Liver (tissue), 9 donors: Measurements from ENCODE around the gene PGS1. TPM values are rescaled to one million over a fixed set of nuclear protein-coding genes. Genes with fewer than 3 reads are reported as not detected.
A peak's percentile ranks its signal among the peaks of the same experiment; 100 is the strongest.

ENCODE experiments used
- DNase-seq: peaks from one replicate; pipeline ENCODE4 v3.0.0-alpha.2; 2017; ENCODE audit warnings: low spot score
- H3K27ac ChIP-seq, 2 donors: one replicate each; pipeline ENCODE4 v1.7.0; 2013; ENCODE audit warnings: inconsistent platforms in 2 of 2, low read length in 2 of 2, control low read depth in 1 of 2, low read depth in 1 of 2, mild to moderate bottlenecking in 1 of 2
- H3K27me3 ChIP-seq, 4 donors: one replicate each; pipeline versions ENCODE4 v1.6.1 to v1.7.0; 2013; ENCODE audit warnings: low read length in 3 of 4, inconsistent platforms in 1 of 4, mild to moderate bottlenecking in 1 of 4, moderate library complexity in 1 of 4; ENCODE audit not compliant: control insufficient read depth in 4 of 4, insufficient read depth in 4 of 4
- H3K36me3 ChIP-seq, 4 donors: one replicate each; pipeline versions ENCODE4 v1.6.1 to v1.7.0; 2013; ENCODE audit warnings: low read length in 3 of 4, mild to moderate bottlenecking in 3 of 4, low read depth in 1 of 4, moderate library complexity in 1 of 4; ENCODE audit not compliant: control insufficient read depth in 4 of 4, insufficient read depth in 3 of 4
- H3K4me1 ChIP-seq, 4 donors: one replicate each; pipeline versions ENCODE4 v1.6.1 to v1.7.0; 2013; ENCODE audit warnings: low read length in 3 of 4, mild to moderate bottlenecking in 3 of 4, moderate library complexity in 1 of 4; ENCODE audit not compliant: control insufficient read depth in 4 of 4, insufficient read depth in 4 of 4
- H3K4me3 ChIP-seq, 3 donors: one replicate each; pipeline versions ENCODE4 v1.6.1 to v1.7.0; 2013; ENCODE audit warnings: low read length in 3 of 3, control low read depth in 1 of 3, low read depth in 1 of 3, mild to moderate bottlenecking in 1 of 3
- H3K9ac ChIP-seq, 2 donors: one replicate each; pipeline ENCODE4 v1.7.0; 2013; ENCODE audit warnings: low read length in 2 of 2, mild to moderate bottlenecking in 2 of 2, moderate library complexity in 2 of 2, control low read depth in 1 of 2, low read depth in 1 of 2
- H3K9me3 ChIP-seq, 4 donors: one replicate each; pipeline versions ENCODE4 v1.6.1 to v1.7.0; 2013; ENCODE audit warnings: low read length in 3 of 4; ENCODE audit not compliant: control insufficient read depth in 4 of 4
- CTCF ChIP-seq: fragments of 150-350 bp; IDR thresholded peaks from 2 replicates; pipeline ENCODE4 v1.5.1; 2017; ENCODE audit warnings: improper control_type of control experiment, low read depth, low read length; ENCODE audit not compliant: missing input control
- EGR1 ChIP-seq, 2 donors: IDR thresholded peaks; 2 replicates each; pipeline ENCODE4 v1.6.1; 2016 to 2018; ENCODE audit warnings: antibody characterized with exemption in 2 of 2, low read depth in 2 of 2
- FOXA1 ChIP-seq: IDR thresholded peaks from 2 replicates; pipeline ENCODE4 v1.6.1; 2016; ENCODE audit warnings: antibody characterized with exemption
- FOXA2 ChIP-seq: IDR thresholded peaks from 2 replicates; pipeline ENCODE4 v1.6.1; 2016; ENCODE audit warnings: antibody characterized with exemption
- GABPA ChIP-seq, 2 donors: IDR thresholded peaks in 1 of 2; conservative IDR thresholded peaks in 1 of 2; 2 replicates each; pipeline ENCODE4 v1.6.1; 2016; ENCODE audit warnings: antibody characterized with exemption in 2 of 2, mild to moderate bottlenecking in 1 of 2, moderate library complexity in 1 of 2
- HNF4A ChIP-seq, 2 donors: conservative IDR thresholded peaks; 2 replicates each; pipeline ENCODE4 v1.6.1; 2016; ENCODE audit warnings: antibody characterized with exemption in 2 of 2, mild to moderate bottlenecking in 2 of 2
- HNF4G ChIP-seq: IDR thresholded peaks from 2 replicates; pipeline ENCODE4 v1.6.1; 2016; ENCODE audit warnings: antibody characterized with exemption
- JUND ChIP-seq, 2 donors: IDR thresholded peaks; 2 replicates each; pipeline ENCODE4 v1.6.1; 2016; ENCODE audit warnings: antibody characterized with exemption in 2 of 2
- MAX ChIP-seq: IDR thresholded peaks from 2 replicates; pipeline ENCODE4 v1.6.1; 2016; ENCODE audit warnings: antibody characterized with exemption
- NR2F2 ChIP-seq: IDR thresholded peaks from 2 replicates; pipeline ENCODE4 v1.6.1; 2016; ENCODE audit warnings: antibody characterized with exemption
- RAD21 ChIP-seq, 2 donors: IDR thresholded peaks; 2 replicates each; pipeline ENCODE4 v1.6.1; 2016; ENCODE audit warnings: antibody characterized with exemption in 2 of 2, mild to moderate bottlenecking in 2 of 2
- REST ChIP-seq: IDR thresholded peaks from 2 replicates; pipeline ENCODE4 v1.6.1; 2016; ENCODE audit warnings: antibody characterized with exemption, mild to moderate bottlenecking
- RXRA ChIP-seq, 2 donors: IDR thresholded peaks; 2 replicates each; pipeline ENCODE4 v1.6.1; 2017 to 2018; ENCODE audit warnings: antibody characterized with exemption in 2 of 2, mild to moderate bottlenecking in 1 of 2
- SP1 ChIP-seq: IDR thresholded peaks from 2 replicates; pipeline ENCODE4 v1.6.1; 2018; ENCODE audit warnings: antibody characterized with exemption, mild to moderate bottlenecking
- TAF1 ChIP-seq: conservative IDR thresholded peaks from 2 replicates; pipeline ENCODE4 v1.6.1; 2016; ENCODE audit warnings: antibody characterized with exemption, mild to moderate bottlenecking
- YY1 ChIP-seq: IDR thresholded peaks from 2 replicates; pipeline ENCODE4 v1.6.1; 2016; ENCODE audit warnings: antibody characterized with exemption, mild to moderate bottlenecking
- WGBS: extraction: QIAGEN DNeasy Blood & Tissue Kit; methylation state at CpG from one replicate; pipeline ENCODE4 v1.1.7; 2013; 5-methylcytosine and 5-hydroxymethylcytosine counted together
- polyA plus RNA-seq, 2 donors: library from polyadenylated mRNA; stranded (reverse) in 1 of 2; unstranded in 1 of 2; fragments of 200-250 nt in 1 of 2; fragments of >200 nt in 1 of 2; fragmentation: Nextera tagmentation in 1 of 2; extraction: Ambion mirVana in 1 of 2; gene quantifications; one replicate each; pipeline versions ENCODE4 v1.2.1 to v1.2.3, GENCODE V29; 2013 to 2015
- total RNA-seq, 2 donors: library from RNA; depleted of rRNA; stranded (reverse); fragments of >200 nt; gene quantifications; one replicate each; pipeline ENCODE4 v1.2.3, GENCODE V29; 2014
- TF ChIP-seq, protein P1 (sequence below): IDR thresholded peaks from 2 replicates; pipeline ENCODE4 v1.6.1; 2016; ENCODE audit warnings: antibody characterized with exemption
- TF ChIP-seq, protein P2 (sequence below): IDR thresholded peaks from 2 replicates; pipeline ENCODE4 v1.6.1; 2016; ENCODE audit warnings: antibody characterized with exemption
- donor health status: healthy.
- donor health status: healthy.
- donor health status: healthy.
- donor health status: healthy.
- donor health status: healthy.

PGS1 gene
- total and polyA plus RNA-seq, 4 donors = 8.1 to 24.1 (median 12.2) TPM

DNA sequence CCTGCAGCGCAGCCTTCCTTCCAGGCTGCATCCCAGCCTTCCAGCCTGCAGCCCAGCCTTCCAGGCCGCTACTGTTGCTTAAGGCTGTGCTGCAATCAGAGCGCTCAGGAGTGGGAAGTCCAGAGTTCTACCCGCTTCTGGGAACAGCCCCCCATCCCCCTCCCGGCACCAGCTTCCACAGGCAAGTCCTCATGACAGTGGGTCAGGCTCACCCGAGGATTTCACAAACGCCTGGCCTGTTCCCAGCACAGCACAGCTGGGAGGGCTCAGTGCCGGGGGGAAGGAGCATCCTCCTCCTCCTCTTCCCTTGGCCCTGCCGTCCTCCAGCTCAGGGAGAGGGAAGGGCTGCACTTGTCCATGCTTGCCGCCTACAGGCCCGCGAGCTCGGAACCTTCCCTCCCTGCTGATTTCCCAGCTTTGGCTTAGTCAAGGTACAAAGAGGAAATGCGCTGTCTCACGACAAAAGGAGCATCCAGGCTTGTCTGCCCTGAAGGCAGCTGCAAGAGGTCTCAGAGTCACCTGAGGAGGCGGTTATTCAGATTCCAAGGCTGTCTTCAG lies 26.9 kb upstream of the PGS1 start:
- DNase-seq = peak; percentile 58
- peaks cover 20 to 50% (median 45%) of the 10 kb centered on the region in 4 donors for H3K4me1 ChIP-seq
- H3K4me3 ChIP-seq = peak overlapping the region in 1 of 3 donors; percentile 18
- no peak overlapping the region for H3K9ac ChIP-seq
- no peaks in the 10 kb centered on the region for H3K36me3 ChIP-seq
- peak overlapping the region; percentile 68 to 81 for H3K27ac ChIP-seq
- H3K27me3 ChIP-seq = no peaks in the 10 kb centered on the region
- H3K9me3 ChIP-seq = no peaks in the 10 kb centered on the region
- 18% methylated on average over 16 of the region's 16 CpGs for WGBS
- TF ChIP-seq HNF4G (peak; percentile 99), MAX (peak; percentile 99), YY1 (peak; percentile 56), JUND (IDR thresholded peaks at IDR 0.05) (peak; percentile 85 to 88), GABPA (IDR thresholded peaks at IDR 0.05 in 1 of 2, conservative IDR thresholded peaks at IDR 0.05 in 1 of 2) (peak in 1 of 2 donors; percentile 56), RXRA (IDR thresholded peaks at IDR 0.05) (peak; percentile 97 to 98), TAF1 (peak; percentile 70), REST (peak; percentile 79), FOXA2 (peak; percentile 48), CTCF (no peak), HNF4A (conservative IDR thresholded peaks at IDR 0.05) (peak; percentile 92 to 95), NR2F2 (peak; percentile 88), SP1 (peak; percentile 98), RAD21 (IDR thresholded peaks at IDR 0.05) (peak; percentile 60 to 74), EGR1 (IDR thresholded peaks at IDR 0.05; ENCODE audit: low read depth in 2 of 2) (peak; percentile 81 to 94), FOXA1 (peak; percentile 70)
- TF ChIP-seq, protein P1, sequence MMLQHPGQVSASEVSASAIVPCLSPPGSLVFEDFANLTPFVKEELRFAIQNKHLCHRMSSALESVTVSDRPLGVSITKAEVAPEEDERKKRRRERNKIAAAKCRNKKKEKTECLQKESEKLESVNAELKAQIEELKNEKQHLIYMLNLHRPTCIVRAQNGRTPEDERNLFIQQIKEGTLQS = peak; percentile 88
- TF ChIP-seq, protein P2, sequence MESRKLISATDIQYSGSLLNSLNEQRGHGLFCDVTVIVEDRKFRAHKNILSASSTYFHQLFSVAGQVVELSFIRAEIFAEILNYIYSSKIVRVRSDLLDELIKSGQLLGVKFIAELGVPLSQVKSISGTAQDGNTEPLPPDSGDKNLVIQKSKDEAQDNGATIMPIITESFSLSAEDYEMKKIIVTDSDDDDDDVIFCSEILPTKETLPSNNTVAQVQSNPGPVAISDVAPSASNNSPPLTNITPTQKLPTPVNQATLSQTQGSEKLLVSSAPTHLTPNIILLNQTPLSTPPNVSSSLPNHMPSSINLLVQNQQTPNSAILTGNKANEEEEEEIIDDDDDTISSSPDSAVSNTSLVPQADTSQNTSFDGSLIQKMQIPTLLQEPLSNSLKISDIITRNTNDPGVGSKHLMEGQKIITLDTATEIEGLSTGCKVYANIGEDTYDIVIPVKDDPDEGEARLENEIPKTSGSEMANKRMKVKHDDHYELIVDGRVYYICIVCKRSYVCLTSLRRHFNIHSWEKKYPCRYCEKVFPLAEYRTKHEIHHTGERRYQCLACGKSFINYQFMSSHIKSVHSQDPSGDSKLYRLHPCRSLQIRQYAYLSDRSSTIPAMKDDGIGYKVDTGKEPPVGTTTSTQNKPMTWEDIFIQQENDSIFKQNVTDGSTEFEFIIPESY = peak; percentile 86
